ENCODE data around the gene INPP5J. TPM values are rescaled to one million over a fixed set of nuclear protein-coding genes. Genes with fewer than 3 reads are reported as not detected.

INPP5J gene
- total and polyA plus RNA-seq, 2 of the 13 experiments (the other 11 are each of a cell fraction or from before 2014, with no cell fraction given), result 0.24 to 1.1 TPM

DNA sequence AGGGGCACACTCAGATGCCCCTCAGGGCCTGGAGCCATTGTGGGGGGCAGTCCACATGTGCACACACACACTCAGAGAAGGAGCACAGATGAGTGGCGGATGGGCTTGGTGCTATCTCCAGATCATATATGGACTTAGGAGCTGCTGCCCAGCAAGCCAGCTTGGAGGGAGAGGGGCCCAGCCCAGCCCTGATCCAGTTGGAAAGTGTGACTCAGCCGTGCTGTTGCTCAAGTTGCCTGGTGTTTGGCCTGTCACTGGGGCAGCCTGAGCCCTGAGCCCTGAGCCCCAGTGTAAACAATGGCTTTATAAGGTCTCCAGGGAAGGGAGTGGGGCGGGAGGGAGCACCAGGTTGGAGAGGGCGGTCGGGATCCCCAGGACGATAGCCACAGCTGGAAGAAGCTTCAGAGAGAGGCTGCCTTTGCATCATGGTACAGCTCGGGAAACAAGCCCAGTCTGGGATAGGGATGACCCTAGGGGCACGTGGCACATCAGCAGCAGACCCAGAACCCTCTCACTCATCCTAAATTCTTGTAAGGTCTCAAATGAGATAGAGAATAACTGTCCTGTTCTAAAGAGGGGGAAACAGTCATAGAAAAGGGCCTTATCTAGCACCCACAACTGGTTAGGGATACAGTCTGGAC lies 20.2 kb upstream of the INPP5J start (continued):
- TF ChIP-seq NFE2 (CRISPR knock-in tag; IDR thresholded peaks at IDR 0.05), result no peak
- TF ChIP-seq TCF12 (IDR thresholded peaks at IDR 0.05), result no peak
- no peak for TF ChIP-seq TCF12 (CRISPR knock-in tag; IDR thresholded peaks at IDR 0.05)
- TF ChIP-seq PCBP1 (IDR thresholded peaks at IDR 0.05; ENCODE audit: borderline replicate concordance, low read depth, low read length), result no peak
- no peak for TF ChIP-seq EZH2 (conservative IDR thresholded peaks at IDR 0.05; ENCODE audit: low read depth, low read length)
- no peak for TF ChIP-seq YEATS4 (CRISPR knock-in tag; IDR thresholded peaks at IDR 0.05; ENCODE audit: borderline replicate concordance)
- no peak for TF ChIP-seq KLF15 (CRISPR knock-in tag; IDR thresholded peaks at IDR 0.05; ENCODE audit: borderline replicate concordance)
- TF ChIP-seq ZNF768 (CRISPR knock-in tag; IDR thresholded peaks at IDR 0.05), result peak; percentile 37; the same call in 1 of the 2 replicates
- 0 out of 2 replicates have a peak, but pooled peaks have one; percentile 33 for TF ChIP-seq ZNF710 (CRISPR knock-in tag; IDR thresholded peaks at IDR 0.05; ENCODE audit: borderline replicate concordance)
- no peak for TF ChIP-seq SNAI1 (CRISPR knock-in tag; IDR thresholded peaks at IDR 0.05; ENCODE audit: borderline replicate concordance)
- no peak for TF ChIP-seq ZBTB43 (CRISPR knock-in tag; conservative IDR thresholded peaks at IDR 0.05)
- TF ChIP-seq MTA3 (CRISPR knock-in tag; IDR thresholded peaks at IDR 0.05), result no peak
- TF ChIP-seq SUZ12 (IDR thresholded peaks at IDR 0.05; ENCODE audit: low read depth, low read length), result no peak
- peak; percentile 70 for TF ChIP-seq PAXIP1 (CRISPR knock-in tag; conservative IDR thresholded peaks at IDR 0.05)
- TF ChIP-seq ZNF432 (CRISPR knock-in tag; IDR thresholded peaks at IDR 0.05; ENCODE audit: borderline replicate concordance), result no peak
- no peak for TF ChIP-seq MXD4 (CRISPR knock-in tag; IDR thresholded peaks at IDR 0.05)
- no peak for TF ChIP-seq CCDC6 (CRISPR knock-in tag; IDR thresholded peaks at IDR 0.05)
- TF ChIP-seq REST (IDR thresholded peaks at IDR 0.05; ENCODE audit: borderline replicate concordance in 1 of 2, low read depth in 1 of 2, low read length in 2 of 2), result no peak; a peak in 1 of 4 replicates
- TF ChIP-seq JUNB (CRISPR knock-in tag; IDR thresholded peaks at IDR 0.05; ENCODE audit: borderline replicate concordance), result peak; percentile 69
